ENCODE data around the gene MARVELD1. TPM values are rescaled to one million over a fixed set of nuclear protein-coding genes. Genes with fewer than 3 reads are reported as not detected.

MARVELD1 gene
- total and polyA plus RNA-seq, 2 of the 13 experiments (the other 11 are each of a cell fraction or from before 2014, with no cell fraction given): not detected

- no peak overlapping the region for H2AFZ ChIP-seq (ENCODE audit: low read length)
- H3K4me3 ChIP-seq (replicated peaks in 1 of 3; ENCODE audit: insufficient read depth in 1 of 3, low read depth in 2 of 3, low read length in 3 of 3): no peak overlapping the region
- CTCF ChIA-PET (ENCODE audit: low intra/inter-chr PET ratio, low total read pairs): no interaction called here
- no peaks in the 10 kb centered on the region for H4K20me1 ChIP-seq (ENCODE audit: insufficient read depth, low read length)
- H3K27ac ChIP-seq (ENCODE audit: extremely low read length, insufficient read depth, low read length): peak overlapping the region; percentile 64
- POLR2A ChIA-PET: interaction anchor here (0.7 kb wide), 1 partner anchor 11 kb away, joined by 3 read pairs; no protein-coding TSS in a partner anchor
- ATAC-seq (peak; percentile 84), DNase-seq (ENCODE audit: low spot score) (peak; percentile 66), FAIRE-seq (peak; percentile 23)
- peaks cover 3 to 22% of the 10 kb centered on the region in 2 experiments; a peak in 4 of 5 replicates for H3K36me3 ChIP-seq (replicated peaks in 1 of 2; ENCODE audit: control insufficient read depth in 1 of 2, insufficient read depth in 2 of 2, low read length in 2 of 2)
- H3K9ac ChIP-seq (ENCODE audit: insufficient read depth, low read depth, low read length): no peak overlapping the region
- peak overlapping the region; percentile 19; the same call in 1 of the 2 replicates for H3K4me2 ChIP-seq (ENCODE audit: low read depth, low read length)
- no peaks in the 10 kb centered on the region for H3K9me3 ChIP-seq (ENCODE audit: low read length)
- BruUV-seq (replicated peaks): no TSS peak
- in situ Hi-C loops (cut with HindIII; ENCODE audit: extremely low pct_ligation_motif_present, low pct_unique_long_range_greater_than_20kb) (no loop called here), intact Hi-C loops (cut with micrococcal nuclease; ENCODE audit: unreplicated experiment) (no loop called here)
- WGBS (ENCODE audit: low lambda C conversion rate): 35% methylated on average over 1 of the region's 1 CpG
- H3K79me2 ChIP-seq (ENCODE audit: insufficient read depth, low read length): no peaks in the 10 kb centered on the region
- no peaks in the 10 kb centered on the region for H3K27me3 ChIP-seq (ENCODE audit: control insufficient read depth in 1 of 2, insufficient read depth in 2 of 2, low read length in 2 of 2)
- H3K4me1 ChIP-seq (ENCODE audit: insufficient read depth, low read length): peaks cover 33% of the 10 kb centered on the region
- no peak for TF ChIP-seq ZKSCAN5 (CRISPR knock-in tag; IDR thresholded peaks at IDR 0.05)
- peak; percentile 23; the same call in 1 of the 2 replicates for TF ChIP-seq ARID3A (IDR thresholded peaks at IDR 0.05; ENCODE audit: low read depth, low read length)
- no peak for TF ChIP-seq IKZF4 (CRISPR knock-in tag; IDR thresholded peaks at IDR 0.05; ENCODE audit: borderline replicate concordance, low read depth, not compliant biosample characterization)
- TF ChIP-seq RFX3 (CRISPR knock-in tag; IDR thresholded peaks at IDR 0.05): no peak
- no peak for TF ChIP-seq JDP2 (CRISPR knock-in tag; IDR thresholded peaks at IDR 0.05; ENCODE audit: borderline replicate concordance)
- peak in 1 of 2 experiments; percentile 55; a peak in 1 of 4 replicates for TF ChIP-seq EP300 (IDR thresholded peaks at IDR 0.05; ENCODE audit: low read depth in 2 of 2, low read length in 2 of 2)
- no peak for TF ChIP-seq EP300 (CRISPR knock-in tag; IDR thresholded peaks at IDR 0.05; ENCODE audit: borderline replicate concordance)
- 0 out of 2 replicates have a peak, but pooled peaks have one; percentile 14 for TF ChIP-seq ATF1 (CRISPR knock-in tag; IDR thresholded peaks at IDR 0.05)
- TF ChIP-seq HDAC1 (CRISPR knock-in tag; IDR thresholded peaks at IDR 0.05): peak; percentile 36; the same call in 1 of the 2 replicates
- TF ChIP-seq NCOR1 (IDR thresholded peaks at IDR 0.05; ENCODE audit: borderline replicate concordance, low read length): peak; percentile 40
- TF ChIP-seq DPF2 (CRISPR knock-in tag; IDR thresholded peaks at IDR 0.05; ENCODE audit: borderline replicate concordance, low read depth): 0 out of 2 replicates have a peak, but pooled peaks have one; percentile 26
- TF ChIP-seq ZNF644 (CRISPR knock-in tag; IDR thresholded peaks at IDR 0.05; ENCODE audit: low read depth): peak; percentile 30; the same call in 1 of the 2 replicates
- TF ChIP-seq, protein P1, sequence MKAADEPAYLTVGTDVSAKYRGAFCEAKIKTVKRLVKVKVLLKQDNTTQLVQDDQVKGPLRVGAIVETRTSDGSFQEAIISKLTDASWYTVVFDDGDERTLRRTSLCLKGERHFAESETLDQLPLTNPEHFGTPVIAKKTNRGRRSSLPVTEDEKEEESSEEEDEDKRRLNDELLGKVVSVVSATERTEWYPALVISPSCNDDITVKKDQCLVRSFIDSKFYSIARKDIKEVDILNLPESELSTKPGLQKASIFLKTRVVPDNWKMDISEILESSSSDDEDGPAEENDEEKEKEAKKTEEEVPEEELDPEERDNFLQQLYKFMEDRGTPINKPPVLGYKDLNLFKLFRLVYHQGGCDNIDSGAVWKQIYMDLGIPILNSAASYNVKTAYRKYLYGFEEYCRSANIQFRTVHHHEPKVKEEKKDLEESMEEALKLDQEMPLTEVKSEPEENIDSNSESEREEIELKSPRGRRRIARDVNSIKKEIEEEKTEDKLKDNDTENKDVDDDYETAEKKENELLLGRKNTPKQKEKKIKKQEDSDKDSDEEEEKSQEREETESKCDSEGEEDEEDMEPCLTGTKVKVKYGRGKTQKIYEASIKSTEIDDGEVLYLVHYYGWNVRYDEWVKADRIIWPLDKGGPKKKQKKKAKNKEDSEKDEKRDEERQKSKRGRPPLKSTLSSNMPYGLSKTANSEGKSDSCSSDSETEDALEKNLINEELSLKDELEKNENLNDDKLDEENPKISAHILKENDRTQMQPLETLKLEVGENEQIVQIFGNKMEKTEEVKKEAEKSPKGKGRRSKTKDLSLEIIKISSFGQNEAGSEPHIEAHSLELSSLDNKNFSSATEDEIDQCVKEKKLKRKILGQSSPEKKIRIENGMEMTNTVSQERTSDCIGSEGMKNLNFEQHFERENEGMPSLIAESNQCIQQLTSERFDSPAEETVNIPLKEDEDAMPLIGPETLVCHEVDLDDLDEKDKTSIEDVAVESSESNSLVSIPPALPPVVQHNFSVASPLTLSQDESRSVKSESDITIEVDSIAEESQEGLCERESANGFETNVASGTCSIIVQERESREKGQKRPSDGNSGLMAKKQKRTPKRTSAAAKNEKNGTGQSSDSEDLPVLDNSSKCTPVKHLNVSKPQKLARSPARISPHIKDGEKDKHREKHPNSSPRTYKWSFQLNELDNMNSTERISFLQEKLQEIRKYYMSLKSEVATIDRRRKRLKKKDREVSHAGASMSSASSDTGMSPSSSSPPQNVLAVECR (CRISPR knock-in tag; IDR thresholded peaks at IDR 0.05; ENCODE audit: borderline replicate concordance): peak; percentile 36; the same call in 1 of the 2 replicates
- TF ChIP-seq SOX6 (IDR thresholded peaks at IDR 0.05): no peak
- peak; percentile 22; the same call in 1 of the 2 replicates for TF ChIP-seq SOX6 (CRISPR knock-in tag; IDR thresholded peaks at IDR 0.05)
These were observed 49.2 kb upstream of the MARVELD1 start for GRCh38 chr10:97664282-97664850.

Measured in HepG2 (cell line).